ENCODE data around the gene SEBOX. TPM values are rescaled to one million over a fixed set of nuclear protein-coding genes. Genes with fewer than 3 reads are reported as not detected.
A peak's percentile ranks its signal among the peaks of the same experiment; 100 is the strongest.
"Not testable (repeated sequence)": the region's sequence is repeated elsewhere in the genome, so short reads cannot be mapped to it uniquely, and the experiment has no call there.

SEBOX gene
- total RNA-seq, 1 donor: not detected

GRCh38 chr17:28342313-28342712 is 22.7 kb downstream of the SEBOX start:
- DNase-seq (ENCODE audit: low read depth in 2 of 3, low spot score in 2 of 3): no peak

GRCh38 chr17:28341516-28341915 is 23.5 kb downstream of the SEBOX start:
- DNase-seq (ENCODE audit: low read depth in 2 of 3, low spot score in 2 of 3): no peak

- DNase-seq (ENCODE audit: low read depth in 2 of 3, low spot score in 2 of 3): no peak
These were observed 24.6 kb downstream of the SEBOX start for GRCh38 chr17:28340374-28340773.

- DNase-seq (ENCODE audit: low read depth in 2 of 3, low spot score in 2 of 3): no peak
These were observed 25.6 kb downstream of the SEBOX start for GRCh38 chr17:28339431-28339830.

- not testable (repeated sequence) for DNase-seq (ENCODE audit: low read depth in 2 of 3, low spot score in 2 of 3)
These were observed 26.2 kb downstream of the SEBOX start for GRCh38 chr17:28338769-28339212.

- DNase-seq (ENCODE audit: low read depth in 2 of 3, low spot score in 2 of 3): no peak
These were observed 26.8 kb downstream of the SEBOX start for GRCh38 chr17:28338056-28338768.

GRCh38 chr17:28335959-28336871 is 28.8 kb downstream of the SEBOX start:
- DNase-seq (ENCODE audit: low read depth in 2 of 3, low spot score in 2 of 3): peak in 2 of 3 donors; percentile 25 to 50

- peak; percentile 88 to 100 (median 99) for DNase-seq (ENCODE audit: low read depth in 2 of 3, low spot score in 2 of 3)
These were observed 29.6 kb downstream of the SEBOX start, which contains the start of the genes IFT20 and TNFAIP1 for GRCh38 chr17:28335201-28335958. IFT20 (minus strand) TSS chr17:28335472; CDS start chr17:28331985, 3,487 bp downstream. TNFAIP1 (plus strand) TSS chr17:28335761; CDS start chr17:28339522, 3,761 bp downstream.

- DNase-seq (ENCODE audit: low read depth in 2 of 3, low spot score in 2 of 3): peak in 1 of 3 donors; percentile 45
These were observed 30.3 kb downstream of the SEBOX start for GRCh38 chr17:28334666-28335200.

- DNase-seq (ENCODE audit: low read depth in 2 of 3, low spot score in 2 of 3): no peak
These were observed 30.8 kb downstream of the SEBOX start for GRCh38 chr17:28334171-28334570.

GRCh38 chr17:28333083-28333746 is 31.8 kb downstream of the SEBOX start:
- no peak for DNase-seq (ENCODE audit: low read depth in 2 of 3, low spot score in 2 of 3)

GRCh38 chr17:28331891-28332420 is 33.0 kb downstream of the SEBOX start:
- DNase-seq (ENCODE audit: low read depth in 2 of 3, low spot score in 2 of 3): no peak

- DNase-seq (ENCODE audit: low read depth in 2 of 3, low spot score in 2 of 3): no peak
These were observed 34.3 kb downstream of the SEBOX start for GRCh38 chr17:28330671-28331070.

- no peak for DNase-seq (ENCODE audit: low read depth in 2 of 3, low spot score in 2 of 3)
These were observed 36.7 kb downstream of the SEBOX start for GRCh38 chr17:28328325-28328724.

- no peak for DNase-seq (ENCODE audit: low read depth in 2 of 3, low spot score in 2 of 3)
These were observed 37.3 kb downstream of the SEBOX start for GRCh38 chr17:28327709-28328108.

GRCh38 chr17:28327031-28327607 is 37.9 kb downstream of the SEBOX start:
- DNase-seq (ENCODE audit: low read depth in 2 of 3, low spot score in 2 of 3): no peak

- DNase-seq (ENCODE audit: low read depth in 2 of 3, low spot score in 2 of 3): no peak
These were observed 38.9 kb downstream of the SEBOX start for GRCh38 chr17:28326114-28326513.

- no peak for DNase-seq (ENCODE audit: low read depth in 2 of 3, low spot score in 2 of 3)
These were observed 39.8 kb downstream of the SEBOX start for GRCh38 chr17:28325211-28325610.

- peak in 1 of 3 donors; percentile 30 for DNase-seq (ENCODE audit: low read depth in 2 of 3, low spot score in 2 of 3)
These were observed 40.2 kb downstream of the SEBOX start for GRCh38 chr17:28324781-28325180.
